Measurements from ENCODE around the gene LONRF3. TPM values are rescaled to one million over a fixed set of nuclear protein-coding genes. Genes with fewer than 3 reads are reported as not detected.

Gene LONRF3
- total RNA-seq, 1 donor from 2014 or later: not detected

GRCh38 chrX:119036107-119037029 is 62.0 kb downstream of the LONRF3 start:
- DNase-seq (ENCODE audit: low spot score): no peak

GRCh38 chrX:119040432-119040831 is 66.0 kb downstream of the LONRF3 start:
- DNase-seq (ENCODE audit: low spot score): no peak

GRCh38 chrX:119041175-119041574 is 66.8 kb downstream of the LONRF3 start:
- peak; percentile 24 for DNase-seq (ENCODE audit: low spot score)

- DNase-seq (ENCODE audit: low spot score): no peak
Observed at GRCh38 chrX:119042040-119042439, 67.6 kb downstream of the LONRF3 start.

GRCh38 chrX:119042996-119043395 is 68.6 kb downstream of the LONRF3 start:
- no peak for DNase-seq (ENCODE audit: low spot score)

GRCh38 chrX:119045884-119046283 is 71.5 kb downstream of the LONRF3 start:
- DNase-seq (ENCODE audit: low spot score): no peak

- DNase-seq (ENCODE audit: low spot score): no peak
Observed at GRCh38 chrX:119055687-119056086, 81.3 kb downstream of the LONRF3 start.

- peak; percentile 41 for DNase-seq (ENCODE audit: low spot score)
Observed at GRCh38 chrX:119062750-119063374, 88.4 kb downstream of the LONRF3 start.

- DNase-seq (ENCODE audit: low spot score): no peak
Observed at GRCh38 chrX:119063428-119063827, 89.0 kb downstream of the LONRF3 start.

- DNase-seq (ENCODE audit: low spot score): peak; percentile 51
Observed at GRCh38 chrX:119067023-119067739, 92.8 kb downstream of the LONRF3 start.

Other genes starting within 250 kb of the LONRF3 start
- 33.2 TPM for gene IL13RA1, start 247.0 kb upstream of the LONRF3 start, total RNA-seq (ENCODE audit: insufficient read depth, low replicate concordance)
- not detected for gene ZCCHC12, start 150.8 kb upstream of the LONRF3 start, total RNA-seq (ENCODE audit: insufficient read depth, low replicate concordance)
- 1.2 TPM for gene CT47C1, start 98.4 kb downstream of the LONRF3 start, total RNA-seq (ENCODE audit: insufficient read depth, low replicate concordance)
- 0.24 TPM for gene KIAA1210, start 153.2 kb downstream of the LONRF3 start, total RNA-seq (ENCODE audit: insufficient read depth, low replicate concordance)

Data from umbilical cord (tissue), 2 donors.